ENCODE results near the gene MACROD2.

The MACROD2 gene

DNA sequence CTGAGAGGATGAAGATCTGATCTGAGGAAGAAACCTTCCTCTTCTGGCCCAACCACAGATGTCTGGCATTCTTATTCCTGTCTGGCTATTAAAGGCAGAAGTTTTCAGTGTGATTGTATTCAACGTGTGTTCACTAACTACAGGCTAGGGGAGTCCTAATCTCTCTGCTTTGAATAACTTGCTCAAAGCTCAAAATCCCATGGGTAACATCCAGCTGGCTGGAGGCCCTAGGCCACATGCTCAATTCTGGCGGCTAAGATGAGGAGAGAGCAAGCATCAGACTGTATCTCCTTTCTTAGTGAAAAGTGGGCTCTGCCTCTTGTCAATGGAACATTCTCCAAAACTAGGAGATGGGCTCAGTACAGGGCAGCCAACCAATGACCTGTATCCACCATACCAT lies 2099.9 kb downstream of the MACROD2 start:
- H3K4me1 ChIP-seq = no peaks in the 10 kb centered on the region
- no peak overlapping the region for H3K4me3 ChIP-seq (ENCODE audit: low read depth, low read length)
- TF ChIP-seq, protein P1, sequence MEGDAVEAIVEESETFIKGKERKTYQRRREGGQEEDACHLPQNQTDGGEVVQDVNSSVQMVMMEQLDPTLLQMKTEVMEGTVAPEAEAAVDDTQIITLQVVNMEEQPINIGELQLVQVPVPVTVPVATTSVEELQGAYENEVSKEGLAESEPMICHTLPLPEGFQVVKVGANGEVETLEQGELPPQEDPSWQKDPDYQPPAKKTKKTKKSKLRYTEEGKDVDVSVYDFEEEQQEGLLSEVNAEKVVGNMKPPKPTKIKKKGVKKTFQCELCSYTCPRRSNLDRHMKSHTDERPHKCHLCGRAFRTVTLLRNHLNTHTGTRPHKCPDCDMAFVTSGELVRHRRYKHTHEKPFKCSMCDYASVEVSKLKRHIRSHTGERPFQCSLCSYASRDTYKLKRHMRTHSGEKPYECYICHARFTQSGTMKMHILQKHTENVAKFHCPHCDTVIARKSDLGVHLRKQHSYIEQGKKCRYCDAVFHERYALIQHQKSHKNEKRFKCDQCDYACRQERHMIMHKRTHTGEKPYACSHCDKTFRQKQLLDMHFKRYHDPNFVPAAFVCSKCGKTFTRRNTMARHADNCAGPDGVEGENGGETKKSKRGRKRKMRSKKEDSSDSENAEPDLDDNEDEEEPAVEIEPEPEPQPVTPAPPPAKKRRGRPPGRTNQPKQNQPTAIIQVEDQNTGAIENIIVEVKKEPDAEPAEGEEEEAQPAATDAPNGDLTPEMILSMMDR (IDR thresholded peaks at IDR 0.05) = no peak
- H3K4me2 ChIP-seq (ENCODE audit: low read length) = no peak overlapping the region
- H3K27me3 ChIP-seq (ENCODE audit: control insufficient read depth, insufficient read depth, low read length) = no peaks in the 10 kb centered on the region
- no peaks in the 10 kb centered on the region for H3K36me3 ChIP-seq (ENCODE audit: control insufficient read depth, insufficient read depth, low read length)
- no peak overlapping the region for H3K27ac ChIP-seq
- H3K9ac ChIP-seq = no peak overlapping the region
- H3K9me3 ChIP-seq (ENCODE audit: control insufficient read depth, low read length) = peaks cover 4% of the 10 kb centered on the region
- H2AFZ ChIP-seq = no peak overlapping the region
- H3K79me2 ChIP-seq = no peaks in the 10 kb centered on the region

- Histone ChIP-seq H2AFZ (no peak overlapping the region), H3K9me3 (ENCODE audit: control insufficient read depth, low read length) (no peaks in the 10 kb centered on the region), H3K27me3 (ENCODE audit: control insufficient read depth, insufficient read depth, low read length) (no peaks in the 10 kb centered on the region), H3K4me1 (no peaks in the 10 kb centered on the region), H3K4me2 (ENCODE audit: low read length) (no peak overlapping the region), H3K4me3 (ENCODE audit: low read depth, low read length) (no peak overlapping the region), H3K79me2 (no peaks in the 10 kb centered on the region), H3K9ac (no peak overlapping the region), H3K36me3 (ENCODE audit: control insufficient read depth, insufficient read depth, low read length) (no peaks in the 10 kb centered on the region), H3K27ac (no peak overlapping the region)
- TF ChIP-seq, protein P1 (IDR thresholded peaks at IDR 0.05) = no peak
Measured at GRCh38 chr20:16096756-16097326, 2101.5 kb downstream of the MACROD2 start.

GRCh38 chr20:16097788-16098187 lies 2102.5 kb downstream of the MACROD2 start:
- Histone ChIP-seq H2AFZ (no peak overlapping the region), H3K9me3 (ENCODE audit: control insufficient read depth, low read length) (no peaks in the 10 kb centered on the region), H3K79me2 (no peaks in the 10 kb centered on the region), H3K4me1 (no peaks in the 10 kb centered on the region), H3K27ac (no peak overlapping the region), H3K4me2 (ENCODE audit: low read length) (no peak overlapping the region), H3K9ac (no peak overlapping the region), H3K36me3 (ENCODE audit: control insufficient read depth, insufficient read depth, low read length) (no peaks in the 10 kb centered on the region), H3K27me3 (ENCODE audit: control insufficient read depth, insufficient read depth, low read length) (no peaks in the 10 kb centered on the region), H3K4me3 (ENCODE audit: low read depth, low read length) (no peak overlapping the region)
- TF ChIP-seq, protein P1 (IDR thresholded peaks at IDR 0.05) = no peak

DNA sequence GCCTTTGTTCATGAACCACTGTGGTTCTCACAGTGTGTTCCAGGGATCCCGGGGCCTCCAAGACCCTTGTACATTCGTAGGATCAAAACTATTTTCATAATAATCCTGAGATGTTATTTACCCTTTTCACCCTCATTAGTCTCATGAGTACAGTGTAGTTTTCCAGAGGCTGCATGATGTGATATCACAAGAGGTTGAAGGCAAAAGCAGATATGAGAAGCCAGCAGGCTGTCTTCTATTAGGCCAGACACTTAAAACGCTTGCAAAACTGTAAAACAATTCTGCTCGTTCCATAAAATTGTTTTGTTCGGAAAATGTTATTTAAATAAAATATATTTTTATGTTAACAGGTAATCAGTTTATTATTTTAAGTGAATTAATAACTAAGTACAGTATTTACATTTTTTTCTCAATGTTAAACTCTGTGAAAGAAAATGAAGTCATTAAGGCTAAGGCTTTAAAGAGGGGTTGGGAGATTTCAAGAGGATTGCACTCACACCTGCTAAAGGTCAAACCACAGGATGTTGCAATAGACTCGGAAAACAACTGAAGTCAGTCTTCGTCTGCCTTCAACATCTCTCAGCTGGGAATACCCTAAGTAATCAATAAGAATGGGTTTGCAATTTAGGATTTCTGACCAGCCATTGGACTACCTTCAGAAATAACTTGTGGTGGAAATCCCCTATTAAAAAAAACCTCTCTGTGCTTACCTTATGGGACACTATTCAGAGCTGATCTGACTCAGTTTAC lies 2103.7 kb downstream of the MACROD2 start:
- no peak overlapping the region for H3K9ac ChIP-seq
- no peak overlapping the region for H3K4me2 ChIP-seq (ENCODE audit: low read length)
- H3K27me3 ChIP-seq (ENCODE audit: control insufficient read depth, insufficient read depth, low read length) = no peaks in the 10 kb centered on the region
- H3K79me2 ChIP-seq = no peaks in the 10 kb centered on the region
- TF ChIP-seq, protein P1 (IDR thresholded peaks at IDR 0.05) = no peak
- no peak overlapping the region for H2AFZ ChIP-seq
- H3K36me3 ChIP-seq (ENCODE audit: control insufficient read depth, insufficient read depth, low read length) = no peaks in the 10 kb centered on the region
- H3K9me3 ChIP-seq (ENCODE audit: control insufficient read depth, low read length) = no peaks in the 10 kb centered on the region
- H3K4me3 ChIP-seq (ENCODE audit: low read depth, low read length) = no peak overlapping the region
- H3K27ac ChIP-seq = no peak overlapping the region
- H3K4me1 ChIP-seq = no peaks in the 10 kb centered on the region

GRCh38 chr20:16100111-16100510 lies 2104.8 kb downstream of the MACROD2 start:
- Histone ChIP-seq H2AFZ (no peak overlapping the region), H3K9ac (no peak overlapping the region), H3K79me2 (no peaks in the 10 kb centered on the region), H3K4me3 (ENCODE audit: low read depth, low read length) (no peak overlapping the region), H3K4me1 (no peaks in the 10 kb centered on the region), H3K27me3 (ENCODE audit: control insufficient read depth, insufficient read depth, low read length) (no peaks in the 10 kb centered on the region), H3K36me3 (ENCODE audit: control insufficient read depth, insufficient read depth, low read length) (no peaks in the 10 kb centered on the region), H3K4me2 (ENCODE audit: low read length) (no peak overlapping the region), H3K27ac (no peak overlapping the region), H3K9me3 (ENCODE audit: control insufficient read depth, low read length) (no peaks in the 10 kb centered on the region)
- TF ChIP-seq, protein P1 (IDR thresholded peaks at IDR 0.05) = no peak

Measured in parathyroid adenoma (tissue), 2 donors.